Mesenchymal stem cell (in vitro differentiated cells and primary cell): ENCODE results near the gene STAP1. TPM values are rescaled to one million over a fixed set of nuclear protein-coding genes. Genes with fewer than 3 reads are reported as not detected.

ENCODE experiments used
- small RNA-seq: library from polyadenylated mRNA; stranded (forward); fragments of <200 nt; extraction: miRNeasy Mini kit (QIAGEN cat#:217004); gene quantifications from one replicate; pipeline ENCODE3, GENCODE V24; 2013; ENCODE audit warnings: low read depth

The STAP1 gene

Small RNAs within 50 kb of the gene (small RNA-seq; reads per million reads assigned to genes)
- gene AC096720.1 = not detected
